Activated naive CD4-positive, alpha-beta T cell treated with anti-CD3 and anti-CD28 coated beads, Interleukin-2, amount 10 ng/mL, durations not matched to agents 7 days and 5 days (primary cell): ENCODE data around the gene POLR1H.

Experiments used
- CTCF ChIA-PET: fragments of 350-600 bp; sonication (Branson Sonifier 250); formaldehyde crosslinking; loops from one replicate; lab custom pipeline; 2021; ENCODE audit warnings: antibody characterized with exemption; lab: Charles Lee
- DNase-seq: peaks from one replicate; pipeline ENCODE4 v3.0.0-alpha.2; 2020
- H3K27ac Mint-ChIP-seq: one replicate; pipeline ENCODE4 v1.8.0; 2021; ENCODE audit warnings: mild to moderate bottlenecking, moderate library complexity, mixed read lengths
- H3K27me3 Mint-ChIP-seq: one replicate; pipeline ENCODE4 v1.8.0; 2021; ENCODE audit warnings: mild to moderate bottlenecking, mixed read lengths
- H3K36me3 Mint-ChIP-seq: one replicate; pipeline ENCODE4 v1.8.0; 2021; ENCODE audit warnings: mixed read lengths
- H3K4me1 Mint-ChIP-seq: one replicate; pipeline ENCODE4 v1.8.0; 2021; ENCODE audit warnings: mixed read lengths
- H3K4me3 Mint-ChIP-seq: one replicate; pipeline ENCODE4 v1.8.0; 2021; ENCODE audit warnings: mild to moderate bottlenecking, moderate library complexity, mixed read lengths
- H3K9me3 Mint-ChIP-seq: one replicate; pipeline ENCODE4 v1.8.0; 2021; ENCODE audit warnings: mixed read lengths

Gene POLR1H

GRCh38 chr6:30093951-30094661 is 33.0 kb downstream of the POLR1H start:
- Mint-ChIP-seq H3K36me3 (no peaks in the 10 kb centered on the region), H3K4me3 (no peak overlapping the region), H3K9me3 (no peaks in the 10 kb centered on the region), H3K4me1 (peaks cover 19% of the 10 kb centered on the region), H3K27me3 (peaks cover 89% of the 10 kb centered on the region), H3K27ac (no peak overlapping the region)
- no peak for DNase-seq
- CTCF ChIA-PET: interaction anchor here (0.8 to 1.2 kb wide), 2 partner anchors 9 to 39 kb away, joined by 3 to 5 read pairs; no protein-coding TSS in a partner anchor

- CTCF ChIA-PET: interaction anchor here (1.4 kb wide), 1 partner anchor 358 kb away, joined by 3 read pairs; no protein-coding TSS in a partner anchor
- Mint-ChIP-seq H3K27ac (no peak overlapping the region), H3K4me1 (peaks cover 39% of the 10 kb centered on the region), H3K36me3 (no peaks in the 10 kb centered on the region), H3K27me3 (peaks cover 94% of the 10 kb centered on the region), H3K4me3 (no peak overlapping the region), H3K9me3 (no peaks in the 10 kb centered on the region)
- DNase-seq: no peak
Measured at GRCh38 chr6:30096829-30097228, 35.8 kb downstream of the POLR1H start.

- DNase-seq: peak; percentile 31
- Mint-ChIP-seq H3K4me1 (peaks cover 51% of the 10 kb centered on the region), H3K36me3 (no peaks in the 10 kb centered on the region), H3K27ac (no peak overlapping the region), H3K9me3 (no peaks in the 10 kb centered on the region), H3K27me3 (peaks cover 91% of the 10 kb centered on the region), H3K4me3 (no peak overlapping the region)
- CTCF ChIA-PET: interaction anchor here (1.6 kb wide), 1 partner anchor 11 kb away, joined by 5 read pairs; no protein-coding TSS in a partner anchor
Measured at GRCh38 chr6:30097902-30098768, 37.1 kb downstream of the POLR1H start.

GRCh38 chr6:30100154-30100553 is 39.1 kb downstream of the POLR1H start:
- Mint-ChIP-seq H3K9me3 (no peaks in the 10 kb centered on the region), H3K4me1 (peaks cover 57% of the 10 kb centered on the region), H3K4me3 (no peak overlapping the region), H3K36me3 (no peaks in the 10 kb centered on the region), H3K27me3 (peaks cover 94% of the 10 kb centered on the region), H3K27ac (no peak overlapping the region)
- CTCF ChIA-PET: no interaction called here
- DNase-seq: no peak

GRCh38 chr6:30100585-30101443 is 39.7 kb downstream of the POLR1H start:
- H3K27ac Mint-ChIP-seq: no peak overlapping the region
- CTCF ChIA-PET: interaction anchor here (1.2 to 7.9 kb wide), 5 partner anchors 31 to 119 kb away, joined by 4 to 180 read pairs (median 4); partner anchors contain the start of gene POLR1H
- H3K4me3 Mint-ChIP-seq: peak overlapping the region; percentile 59
- peaks cover 92% of the 10 kb centered on the region for H3K27me3 Mint-ChIP-seq
- no peaks in the 10 kb centered on the region for H3K9me3 Mint-ChIP-seq
- H3K36me3 Mint-ChIP-seq: no peaks in the 10 kb centered on the region
- peak; percentile 38 for DNase-seq
- peaks cover 57% of the 10 kb centered on the region for H3K4me1 Mint-ChIP-seq

GRCh38 chr6:30101444-30102413 is 40.7 kb downstream of the POLR1H start:
- H3K36me3 Mint-ChIP-seq: no peaks in the 10 kb centered on the region
- peaks cover 95% of the 10 kb centered on the region for H3K27me3 Mint-ChIP-seq
- H3K27ac Mint-ChIP-seq: peak overlapping the region; percentile 28
- DNase-seq: peak; percentile 80
- peaks cover 57% of the 10 kb centered on the region for H3K4me1 Mint-ChIP-seq
- CTCF ChIA-PET: interaction anchor here (0.7 to 7.9 kb wide), 8 partner anchors 11 to 279 kb away, joined by 3 to 180 read pairs (median 4); partner anchors contain the start of genes POLR1H and TRIM31
- H3K4me3 Mint-ChIP-seq: peak overlapping the region; percentile 59
- H3K9me3 Mint-ChIP-seq: no peaks in the 10 kb centered on the region

GRCh38 chr6:30102414-30102969 is 41.4 kb downstream of the POLR1H start:
- peak overlapping the region; percentile 75 for H3K4me3 Mint-ChIP-seq
- no peaks in the 10 kb centered on the region for H3K9me3 Mint-ChIP-seq
- CTCF ChIA-PET: interaction anchor here (0.7 to 7.9 kb wide), 24 partner anchors 8 to 249 kb away, joined by 3 to 180 read pairs (median 4); partner anchors contain the start of genes POLR1H, PPP1R11, RNF39 and TRIM31
- H3K36me3 Mint-ChIP-seq: no peaks in the 10 kb centered on the region
- H3K4me1 Mint-ChIP-seq: peaks cover 52% of the 10 kb centered on the region
- peaks cover 90% of the 10 kb centered on the region for H3K27me3 Mint-ChIP-seq
- no peak overlapping the region for H3K27ac Mint-ChIP-seq
- peak; percentile 24 for DNase-seq

- DNase-seq: peak; percentile 90
- H3K27me3 Mint-ChIP-seq: peaks cover 90% of the 10 kb centered on the region
- peak overlapping the region; percentile 47 for H3K27ac Mint-ChIP-seq
- H3K4me3 Mint-ChIP-seq: peak overlapping the region; percentile 75
- H3K9me3 Mint-ChIP-seq: no peaks in the 10 kb centered on the region
- CTCF ChIA-PET: interaction anchor here (0.6 to 7.9 kb wide), 32 partner anchors 9 to 294 kb away, joined by 3 to 180 read pairs (median 4); partner anchors contain the start of genes POLR1H, PPP1R11, RNF39 and TRIM31
- no peaks in the 10 kb centered on the region for H3K36me3 Mint-ChIP-seq
- H3K4me1 Mint-ChIP-seq: peaks cover 48% of the 10 kb centered on the region
Measured at GRCh38 chr6:30102970-30103871, 42.2 kb downstream of the POLR1H start.

- CTCF ChIA-PET: interaction anchor here (0.6 to 7.9 kb wide), 28 partner anchors 9 to 294 kb away, joined by 3 to 180 read pairs (median 4); partner anchors contain the start of genes POLR1H, PPP1R11, RNF39 and TRIM31
- no peak for DNase-seq
- Mint-ChIP-seq H3K27me3 (peaks cover 90% of the 10 kb centered on the region), H3K9me3 (no peaks in the 10 kb centered on the region), H3K36me3 (no peaks in the 10 kb centered on the region), H3K4me3 (peak overlapping the region; percentile 75), H3K27ac (no peak overlapping the region), H3K4me1 (peaks cover 42% of the 10 kb centered on the region)
Measured at GRCh38 chr6:30103872-30104179, 42.8 kb downstream of the POLR1H start.

GRCh38 chr6:30104661-30105060 is 43.6 kb downstream of the POLR1H start:
- DNase-seq: no peak
- CTCF ChIA-PET: interaction anchor here (1.0 to 7.9 kb wide), 10 partner anchors 11 to 293 kb away, joined by 3 to 180 read pairs (median 6); partner anchors contain the start of gene RNF39
- H3K27me3 Mint-ChIP-seq: peaks cover 87% of the 10 kb centered on the region

GRCh38 chr6:30111266-30111856 is 50.3 kb downstream of the POLR1H start:
- DNase-seq: no peak
- no peak overlapping the region for H3K27ac Mint-ChIP-seq
- H3K27me3 Mint-ChIP-seq: peaks cover 78% of the 10 kb centered on the region
- no peak overlapping the region for H3K4me3 Mint-ChIP-seq
- H3K36me3 Mint-ChIP-seq: no peaks in the 10 kb centered on the region
- CTCF ChIA-PET: no interaction called here
- peaks cover 3% of the 10 kb centered on the region for H3K4me1 Mint-ChIP-seq
- no peaks in the 10 kb centered on the region for H3K9me3 Mint-ChIP-seq

More at GRCh38 chr6:30104661-30105060, 43.6 kb downstream of the POLR1H start:
- no peak overlapping the region for H3K27ac Mint-ChIP-seq
- no peaks in the 10 kb centered on the region for H3K36me3 Mint-ChIP-seq
- no peak overlapping the region for H3K4me3 Mint-ChIP-seq
- peaks cover 39% of the 10 kb centered on the region for H3K4me1 Mint-ChIP-seq
- no peaks in the 10 kb centered on the region for H3K9me3 Mint-ChIP-seq
